Peyer's patch (tissue), 4 donors: ENCODE data around the gene BAIAP2L2. TPM values are rescaled to one million over a fixed set of nuclear protein-coding genes. Genes with fewer than 3 reads are reported as not detected.

Experiments used
- DNase-seq, 3 donors: peaks; one replicate each; pipeline ENCODE4 v3.0.0-alpha.2; 2017 to 2019
- H3K27ac ChIP-seq, 4 donors: fragments of 200-600 bp; sonication (generic); one replicate each; pipeline ENCODE4 v1.5.1; 2016 to 2019
- H3K27me3 ChIP-seq, 2 donors: fragments of 200-600 bp; sonication (generic); one replicate each; pipeline ENCODE4 v1.5.1; 2019
- H3K36me3 ChIP-seq, 3 donors: fragments of 200-600 bp; sonication (generic); one replicate each; pipeline ENCODE4 v1.5.1; 2016 to 2019
- H3K4me1 ChIP-seq, 4 donors: fragments of 200-600 bp; sonication (generic); one replicate each; pipeline ENCODE4 v1.5.1; 2016 to 2019
- H3K4me3 ChIP-seq, 4 donors: fragments of 200-600 bp; sonication (generic); 1 replicate in 3 of 4; 2 replicates in 1 of 4; pipeline ENCODE4 v1.5.1; 2016 to 2019; ENCODE audit warnings: mild to moderate bottlenecking in 1 of 4
- H3K9me3 ChIP-seq, 4 donors: fragments of 200-600 bp; sonication (generic); one replicate each; pipeline ENCODE4 v1.5.1; 2016 to 2019; ENCODE audit warnings: mild to moderate bottlenecking in 1 of 4
- POLR2A ChIP-seq, 2 donors: fragments of 450-650 bp; IDR thresholded peaks; one replicate each; pipeline ENCODE4 v1.5.1; 2017; ENCODE audit warnings: antibody characterized with exemption in 2 of 2, mild to moderate bottlenecking in 2 of 2, moderate library complexity in 2 of 2
- total RNA-seq, 4 donors: library from RNA; depleted of rRNA; stranded (reverse); fragments of >200 nt; gene quantifications; one replicate each; pipeline ENCODE4 v1.1.0, GENCODE V29; 2016
- TF ChIP-seq, protein P1 (sequence below), 6 experiments: fragments of 450-650 bp in 4 of 6; fragments of 200-600 bp in 2 of 6; sonication (generic) in 1 of 6; IDR thresholded peaks; one replicate each; pipeline ENCODE4 v1.5.1; 2017 to 2019; ENCODE audit warnings: antibody characterized with exemption in 6 of 6, mild to moderate bottlenecking in 3 of 6, moderate library complexity in 1 of 6

Gene BAIAP2L2
- total RNA-seq, 4 donors from 2014 or later = 83.3 to 421 (median 306) TPM

DNA sequence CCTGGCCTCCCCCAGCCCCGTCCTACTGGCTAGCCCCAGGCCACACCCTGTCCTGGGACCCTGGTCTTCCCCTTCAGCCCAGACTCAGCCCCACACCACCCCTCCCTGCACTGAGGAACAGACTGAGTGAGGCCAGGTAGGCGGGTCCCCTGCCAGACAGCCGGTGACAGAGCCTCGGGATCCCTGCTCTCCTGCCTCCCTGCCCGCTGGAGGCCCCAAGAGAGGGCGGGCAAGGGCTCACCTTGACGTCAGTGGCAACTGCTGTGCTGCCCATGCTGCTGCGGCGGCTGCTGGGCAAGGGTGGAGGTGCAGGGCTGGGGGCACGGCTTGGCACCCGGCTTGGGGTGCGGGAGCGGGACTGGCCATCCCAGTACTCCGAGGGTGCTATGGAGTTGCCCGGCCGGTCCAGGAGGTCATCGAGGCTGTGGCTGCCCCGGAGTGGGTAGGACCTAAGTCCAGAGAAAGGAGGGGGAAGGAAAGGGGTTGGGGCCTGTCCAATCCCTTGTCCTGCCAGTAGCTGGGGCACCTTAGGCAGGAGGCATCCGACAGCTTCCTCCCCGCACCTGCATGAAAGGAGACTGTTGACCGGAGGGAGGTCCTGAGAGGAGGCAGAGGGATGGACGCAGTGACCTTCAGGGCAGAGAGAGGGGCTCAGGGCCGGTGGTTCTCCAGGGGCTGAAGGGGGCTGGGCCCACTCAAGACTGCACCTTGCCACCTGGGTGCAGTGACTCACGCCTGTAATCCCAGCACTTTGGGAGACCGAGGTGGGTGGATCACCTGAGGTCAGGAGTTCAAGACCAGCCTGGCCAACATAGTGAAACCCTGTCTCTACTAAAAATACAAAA, 24.3 kb downstream of the BAIAP2L2 start:
- Histone ChIP-seq H3K36me3 (peaks cover 0 to 45% (median 0%) of the 10 kb centered on the region in 3 donors), H3K9me3 (peaks cover 0 to 5% (median 0%) of the 10 kb centered on the region in 4 donors), H3K27me3 (peaks cover 0 to 14% of the 10 kb centered on the region in 2 donors), H3K4me3 (no peak overlapping the region), H3K27ac (no peak overlapping the region), H3K4me1 (peaks cover 0 to 27% (median 9%) of the 10 kb centered on the region in 4 donors)
- no peak for DNase-seq
- TF ChIP-seq, protein P1, sequence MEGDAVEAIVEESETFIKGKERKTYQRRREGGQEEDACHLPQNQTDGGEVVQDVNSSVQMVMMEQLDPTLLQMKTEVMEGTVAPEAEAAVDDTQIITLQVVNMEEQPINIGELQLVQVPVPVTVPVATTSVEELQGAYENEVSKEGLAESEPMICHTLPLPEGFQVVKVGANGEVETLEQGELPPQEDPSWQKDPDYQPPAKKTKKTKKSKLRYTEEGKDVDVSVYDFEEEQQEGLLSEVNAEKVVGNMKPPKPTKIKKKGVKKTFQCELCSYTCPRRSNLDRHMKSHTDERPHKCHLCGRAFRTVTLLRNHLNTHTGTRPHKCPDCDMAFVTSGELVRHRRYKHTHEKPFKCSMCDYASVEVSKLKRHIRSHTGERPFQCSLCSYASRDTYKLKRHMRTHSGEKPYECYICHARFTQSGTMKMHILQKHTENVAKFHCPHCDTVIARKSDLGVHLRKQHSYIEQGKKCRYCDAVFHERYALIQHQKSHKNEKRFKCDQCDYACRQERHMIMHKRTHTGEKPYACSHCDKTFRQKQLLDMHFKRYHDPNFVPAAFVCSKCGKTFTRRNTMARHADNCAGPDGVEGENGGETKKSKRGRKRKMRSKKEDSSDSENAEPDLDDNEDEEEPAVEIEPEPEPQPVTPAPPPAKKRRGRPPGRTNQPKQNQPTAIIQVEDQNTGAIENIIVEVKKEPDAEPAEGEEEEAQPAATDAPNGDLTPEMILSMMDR (IDR thresholded peaks at IDR 0.05) = no peak
- no peak for TF ChIP-seq POLR2A (IDR thresholded peaks at IDR 0.05)

DNA sequence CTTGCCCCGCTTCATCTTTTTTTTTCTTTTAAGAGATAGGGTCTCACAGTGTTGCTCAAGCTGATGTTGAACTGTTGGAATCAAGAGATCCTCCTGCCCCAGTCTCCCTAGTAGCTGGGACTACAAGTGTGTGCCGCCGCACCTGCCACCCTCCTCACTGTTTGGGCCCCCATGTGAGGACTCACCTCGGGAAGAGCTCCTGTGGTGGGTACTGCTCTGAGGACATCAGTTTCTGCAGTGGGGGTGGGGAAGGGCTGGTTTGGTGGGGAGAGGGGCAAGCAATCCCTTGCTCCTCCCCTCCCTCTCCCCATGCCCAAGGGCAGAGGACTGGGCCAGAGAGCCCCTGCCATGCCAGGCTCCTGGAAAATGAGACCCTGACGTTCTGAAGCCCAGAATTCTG, 25.0 kb downstream of the BAIAP2L2 start:
- no peak for DNase-seq
- Histone ChIP-seq H3K4me1 (peaks cover 0 to 33% (median 12%) of the 10 kb centered on the region in 4 donors), H3K9me3 (peaks cover 0 to 5% (median 0%) of the 10 kb centered on the region in 4 donors), H3K36me3 (peaks cover 0 to 38% (median 0%) of the 10 kb centered on the region in 3 donors), H3K27me3 (peaks cover 0 to 14% of the 10 kb centered on the region in 2 donors), H3K27ac (no peak overlapping the region), H3K4me3 (no peak overlapping the region)
- TF ChIP-seq, protein P1 (IDR thresholded peaks at IDR 0.05) = no peak
- TF ChIP-seq POLR2A (IDR thresholded peaks at IDR 0.05) = no peak

DNA sequence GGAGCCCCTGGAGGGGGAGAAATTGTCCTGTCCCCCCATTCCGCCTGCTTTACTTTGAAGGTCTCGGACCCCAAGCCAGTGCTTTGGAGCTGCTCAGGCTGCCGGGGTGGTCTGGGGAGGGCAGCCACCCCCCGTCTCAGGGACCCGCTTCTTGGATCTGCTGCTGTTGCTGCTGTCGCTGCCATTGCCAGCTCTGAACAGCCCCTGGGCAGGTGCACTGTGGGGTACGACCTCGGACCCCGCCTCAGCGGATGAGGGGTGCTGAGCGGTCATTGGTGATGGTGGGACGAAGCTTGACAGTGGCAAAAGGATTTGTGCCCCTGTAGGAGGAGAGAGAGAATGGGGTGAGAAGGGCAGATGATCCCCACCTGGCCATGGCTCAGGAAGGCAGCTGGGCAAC, 25.4 kb downstream of the BAIAP2L2 start:
- Histone ChIP-seq H3K27me3 (peaks cover 0 to 14% of the 10 kb centered on the region in 2 donors), H3K9me3 (peaks cover 0 to 5% (median 0%) of the 10 kb centered on the region in 4 donors), H3K4me3 (no peak overlapping the region), H3K36me3 (peaks cover 0 to 34% (median 0%) of the 10 kb centered on the region in 3 donors), H3K4me1 (peaks cover 0 to 33% (median 12%) of the 10 kb centered on the region in 4 donors), H3K27ac (no peak overlapping the region)
- TF ChIP-seq POLR2A (IDR thresholded peaks at IDR 0.05) = no peak
- TF ChIP-seq, protein P1 (IDR thresholded peaks at IDR 0.05) = no peak
- no peak for DNase-seq

DNA sequence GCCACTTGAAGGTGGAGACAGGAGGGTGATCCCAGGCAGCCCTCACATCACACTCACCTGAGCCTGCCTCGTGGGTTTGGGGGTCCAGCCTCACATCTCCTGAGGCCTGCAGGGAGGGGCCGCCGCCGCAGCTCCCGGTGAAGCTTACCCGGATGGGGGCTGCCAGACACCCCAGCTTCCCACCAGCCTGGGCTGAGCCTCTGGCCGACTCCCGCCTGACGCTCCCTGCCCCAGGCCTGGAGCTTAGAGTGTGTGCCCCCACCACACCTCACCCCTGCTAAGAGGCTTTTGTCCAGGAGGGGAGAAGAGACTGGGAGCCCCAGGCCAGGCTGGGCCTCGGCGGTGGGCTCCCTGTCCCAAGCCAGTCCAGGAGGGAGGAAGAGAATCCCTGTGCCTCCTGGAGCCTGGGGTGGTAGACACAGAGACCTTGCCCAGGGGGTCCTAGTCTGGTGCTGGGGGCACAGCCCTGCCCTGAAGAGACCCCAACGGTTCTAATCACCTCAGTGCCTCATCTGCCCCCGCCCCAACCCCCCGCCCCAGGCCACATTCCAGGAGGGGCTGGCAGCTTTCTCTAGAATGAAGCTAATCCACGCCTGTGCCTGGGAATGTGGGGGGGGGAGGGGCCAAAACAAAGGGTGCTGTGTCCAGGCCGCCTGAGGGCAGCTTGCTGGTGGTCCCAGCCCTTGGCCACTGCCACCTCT, 26.4 kb downstream of the BAIAP2L2 start, which contains the start of gene SLC16A8:
Gene SLC16A8 (minus strand): TSS at position 254 of the 701 bp plus-strand sequence. CDS start 1,311 bp downstream, outside the sequence.
- Histone ChIP-seq H3K27ac (no peak within 1 kb of the TSS), H3K27me3 (peaks cover 0 to 14% of the 10 kb centered on the region in 2 donors), H3K36me3 (peaks cover 0 to 33% (median 0%) of the 10 kb centered on the region in 3 donors), H3K4me1 (peaks cover 0 to 32% (median 11%) of the 10 kb centered on the region in 4 donors), H3K4me3 (no peak within 1 kb of the TSS), H3K9me3 (peaks cover 0 to 5% (median 0%) of the 10 kb centered on the region in 4 donors)
- TF ChIP-seq POLR2A (IDR thresholded peaks at IDR 0.05) = no peak
- TF ChIP-seq, protein P1 (IDR thresholded peaks at IDR 0.05) = no peak
- no peak for DNase-seq

DNA sequence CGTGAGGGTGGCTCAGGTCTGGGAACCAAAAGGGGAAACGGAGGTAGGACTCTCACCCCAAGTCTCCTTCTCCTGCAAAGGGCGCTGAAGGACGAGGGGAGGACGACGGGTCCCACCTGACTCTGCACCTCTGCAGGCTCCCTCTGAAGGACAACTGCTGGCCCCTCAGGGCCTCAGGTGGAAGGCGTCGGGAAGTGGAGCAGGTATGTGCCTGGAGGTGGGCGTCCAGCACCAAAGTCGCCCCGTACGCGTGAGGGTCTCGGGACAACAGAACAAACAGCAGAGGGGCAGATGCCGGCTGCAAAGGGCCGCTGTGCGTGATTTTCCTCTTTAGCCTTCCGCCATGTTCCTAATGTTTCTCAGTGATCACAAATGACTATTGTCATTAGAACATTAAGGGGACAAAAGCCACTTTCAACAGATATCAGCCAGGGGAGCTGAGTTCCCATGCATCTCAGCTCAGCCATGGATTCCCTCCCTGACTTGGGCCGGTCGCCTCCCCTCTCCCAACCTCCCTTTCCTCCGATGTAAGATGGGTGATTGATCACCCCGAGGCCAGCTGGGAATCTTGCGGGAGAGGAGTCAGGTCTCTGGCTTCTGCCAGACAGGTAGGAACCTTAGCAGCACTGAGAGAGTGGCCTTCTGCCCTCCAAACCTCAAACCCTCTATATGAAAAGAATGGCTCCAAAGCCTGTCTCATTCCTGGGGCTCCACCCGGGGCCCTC, 27.3 kb downstream of the BAIAP2L2 start:
- Histone ChIP-seq H3K9me3 (no peaks in the 10 kb centered on the region), H3K4me1 (peaks cover 0 to 25% (median 10%) of the 10 kb centered on the region in 4 donors), H3K4me3 (no peak overlapping the region), H3K36me3 (peaks cover 0 to 24% (median 0%) of the 10 kb centered on the region in 3 donors), H3K27ac (no peak overlapping the region), H3K27me3 (peaks cover 0 to 14% of the 10 kb centered on the region in 2 donors)
- TF ChIP-seq POLR2A (IDR thresholded peaks at IDR 0.05) = no peak
- TF ChIP-seq, protein P1 (IDR thresholded peaks at IDR 0.05) = no peak
- DNase-seq = no peak
